H9 (cell line): Measurements from ENCODE around the gene GALNT16. TPM values are rescaled to one million over a fixed set of nuclear protein-coding genes. Genes with fewer than 3 reads are reported as not detected.

ENCODE experiments used
- DNase-seq: peaks from one replicate; pipeline ENCODE4 v3.0.0-alpha.2; 2017
- H2AFZ ChIP-seq: one replicate; pipeline ENCODE4 v1.6.1; 2013; ENCODE audit warnings: mild to moderate bottlenecking, low read length, control low read depth, moderate library complexity
- H2AK5ac ChIP-seq: 2 replicates; pipeline ENCODE4 v1.6.1; 2013; ENCODE audit warnings: low read length, control low read depth, mixed read lengths; ENCODE audit not compliant: insufficient read length
- H2BK120ac ChIP-seq: one replicate; pipeline ENCODE4 v1.6.1; 2013; ENCODE audit warnings: low read depth, mild to moderate bottlenecking, low read length, control low read depth, inconsistent platforms; ENCODE audit not compliant: poor library complexity, severe bottlenecking
- H2BK12ac ChIP-seq: 2 replicates; pipeline ENCODE4 v1.6.1; 2013; ENCODE audit warnings: low read length, control low read depth, mixed read lengths, low read depth; ENCODE audit not compliant: insufficient read length
- H2BK15ac ChIP-seq: 2 replicates; pipeline ENCODE4 v1.6.1; 2013; ENCODE audit warnings: low read depth, low read length, control low read depth
- H2BK20ac ChIP-seq: one replicate; pipeline ENCODE4 v1.6.1; 2013; ENCODE audit warnings: low read depth, mild to moderate bottlenecking, low read length, control low read depth, inconsistent platforms; ENCODE audit not compliant: poor library complexity, severe bottlenecking
- H2BK5ac ChIP-seq: 2 replicates; pipeline ENCODE4 v1.6.1; 2013; ENCODE audit warnings: low read length, control low read depth, mixed read lengths; ENCODE audit not compliant: insufficient read length
- H3K14ac ChIP-seq: 2 replicates; pipeline ENCODE4 v1.6.1; 2013; ENCODE audit warnings: low read length, control low read depth; ENCODE audit not compliant: insufficient read depth
- H3K18ac ChIP-seq: 2 replicates; pipeline ENCODE4 v1.6.1; 2013; ENCODE audit warnings: low read depth, mild to moderate bottlenecking, mixed read lengths, low read length, control low read depth; ENCODE audit not compliant: insufficient read length
- H3K23ac ChIP-seq: 2 replicates; pipeline ENCODE4 v1.6.1; 2013; ENCODE audit warnings: low read length, control low read depth, mixed read lengths, low read depth; ENCODE audit not compliant: insufficient read length
- H3K23me2 ChIP-seq: 2 replicates; pipeline ENCODE4 v1.6.1; 2013; ENCODE audit warnings: low read depth, mild to moderate bottlenecking, mixed read lengths, low read length, control low read depth; ENCODE audit not compliant: insufficient read length, poor library complexity, severe bottlenecking
- H3K27ac ChIP-seq: 2 replicates; pipeline ENCODE4 v1.5.1; 2013; ENCODE audit warnings: low read length, control low read depth, mixed read lengths, low read depth; ENCODE audit not compliant: insufficient read length
- H3K27me3 ChIP-seq: 2 replicates; pipeline ENCODE4 v1.6.1; 2013; ENCODE audit warnings: low read length, control low read depth, inconsistent platforms; ENCODE audit not compliant: insufficient read depth
- H3K4ac ChIP-seq: 2 replicates; pipeline ENCODE4 v1.6.1; 2013; ENCODE audit warnings: low read depth, mild to moderate bottlenecking, control low read depth, inconsistent platforms, low read length, moderate library complexity
- H3K4me1 ChIP-seq: 2 replicates; pipeline ENCODE4 v1.6.1; 2013; ENCODE audit warnings: low read length, control low read depth, inconsistent platforms; ENCODE audit not compliant: insufficient read depth
- H3K4me2 ChIP-seq: 2 replicates; pipeline ENCODE4 v1.6.1; 2013; ENCODE audit warnings: low read length, control low read depth, mixed read lengths; ENCODE audit not compliant: insufficient read length, insufficient read depth
- H3K56ac ChIP-seq: 2 replicates; pipeline ENCODE4 v1.6.1; 2013; ENCODE audit warnings: low read depth, mild to moderate bottlenecking, mixed read lengths, low read length, control low read depth; ENCODE audit not compliant: insufficient read length
- H3K79me1 ChIP-seq: 2 replicates; pipeline ENCODE4 v1.6.1; 2013; ENCODE audit warnings: low read depth, mild to moderate bottlenecking, moderate library complexity, low read length, control low read depth, inconsistent platforms; ENCODE audit not compliant: insufficient read depth, poor library complexity, severe bottlenecking
- H3K79me2 ChIP-seq: 2 replicates; pipeline ENCODE4 v1.6.1; 2013; ENCODE audit warnings: low read length, control low read depth, inconsistent platforms; ENCODE audit not compliant: insufficient read depth
- H3K9ac ChIP-seq: 2 replicates; pipeline ENCODE4 v1.6.1; 2013; ENCODE audit warnings: low read length, control low read depth, mixed read lengths; ENCODE audit not compliant: insufficient read length; ENCODE audit errors: extremely low read depth
- H3K9me3 ChIP-seq: one replicate; pipeline ENCODE4 v1.6.1; 2013; ENCODE audit warnings: low read depth, low read length, inconsistent platforms; ENCODE audit not compliant: control insufficient read depth
- H3T11ph ChIP-seq: one replicate; pipeline ENCODE4 v1.6.1; 2013; ENCODE audit warnings: mild to moderate bottlenecking, low read length, control low read depth, inconsistent platforms
- H4K20me1 ChIP-seq: one replicate; pipeline ENCODE4 v1.6.1; 2013; ENCODE audit not compliant: control insufficient read depth, insufficient read length, insufficient read depth
- H4K5ac ChIP-seq: 2 replicates; pipeline ENCODE4 v1.6.1; 2013; ENCODE audit warnings: low read depth, mild to moderate bottlenecking, mixed read lengths, low read length, control low read depth; ENCODE audit not compliant: insufficient read length
- H4K8ac ChIP-seq: replicated peaks from 2 replicates; pipeline ENCODE4 v1.6.1; 2013; ENCODE audit warnings: low read length, control low read depth, mixed read lengths, low read depth; ENCODE audit not compliant: insufficient read length
- H4K91ac ChIP-seq: 2 replicates; pipeline ENCODE4 v1.6.1; 2013; ENCODE audit warnings: low read depth, mild to moderate bottlenecking, moderate library complexity, mixed read lengths, low read length, control low read depth; ENCODE audit not compliant: insufficient read length
- H3K27ac Mint-ChIP-seq, 3 experiments: 2 replicates in 2 of 3; 3 replicates in 1 of 3; pipeline ENCODE4 v1.8.0; 2020 to 2021; ENCODE audit warnings: mixed read lengths in 3 of 3, mild to moderate bottlenecking in 1 of 3, moderate library complexity in 1 of 3
- H3K27me3 Mint-ChIP-seq: 2 replicates; pipeline ENCODE4 v1.8.0; 2021; ENCODE audit warnings: low read depth, mild to moderate bottlenecking, moderate library complexity, mixed read lengths
- H3K36me3 Mint-ChIP-seq, 3 experiments: 2 replicates in 2 of 3; 3 replicates in 1 of 3; pipeline ENCODE4 v1.8.0; 2020 to 2021; ENCODE audit warnings: low read depth in 3 of 3, mixed read lengths in 3 of 3; ENCODE audit not compliant: insufficient read depth in 1 of 3
- H3K4me1 Mint-ChIP-seq, 2 experiments: 2 replicates each; pipeline ENCODE4 v1.8.0; 2020; ENCODE audit warnings: mixed read lengths in 2 of 2
- H3K4me3 Mint-ChIP-seq, 2 experiments: 2 replicates in 1 of 2; 3 replicates in 1 of 2; pipeline ENCODE4 v1.8.0; 2020 to 2021; ENCODE audit warnings: mild to moderate bottlenecking in 2 of 2, mixed read lengths in 2 of 2, moderate library complexity in 1 of 2
- H3K9me3 Mint-ChIP-seq, 2 experiments: 2 replicates in 1 of 2; 3 replicates in 1 of 2; pipeline ENCODE4 v1.8.0; 2020; ENCODE audit warnings: mild to moderate bottlenecking in 2 of 2, mixed read lengths in 2 of 2, moderate library complexity in 1 of 2
- WGBS: extraction: QIAGEN DNeasy Blood & Tissue Kit; methylation state at CpG from one replicate; pipeline ENCODE4 v1.1.7; 2013; ENCODE audit warnings: missing lambda C conversion rate, low lambda C conversion rate, mixed read lengths; ENCODE audit not compliant: insufficient read length; ENCODE audit errors: extremely low coverage; 5-methylcytosine and 5-hydroxymethylcytosine counted together
- total RNA-seq: library from RNA; stranded (reverse); gene quantifications from 2 replicates; pipeline ENCODE4 v1.2.1, GENCODE V29; 2021
- TF ChIP-seq, protein P1 (sequence below): fragments of 200-600 bp; sonication (generic); conservative IDR thresholded peaks from 3 replicates; pipeline ENCODE4 v1.8.0; 2021; ENCODE audit warnings: antibody characterized with exemption, mild to moderate bottlenecking

The GALNT16 gene
- total RNA-seq, 1 experiment from 2014 or later = 2.3 TPM

- no peaks in the 10 kb centered on the region for H3K4me1 ChIP-seq
- no peak overlapping the region for H3K23ac ChIP-seq
- TF ChIP-seq, protein P1, sequence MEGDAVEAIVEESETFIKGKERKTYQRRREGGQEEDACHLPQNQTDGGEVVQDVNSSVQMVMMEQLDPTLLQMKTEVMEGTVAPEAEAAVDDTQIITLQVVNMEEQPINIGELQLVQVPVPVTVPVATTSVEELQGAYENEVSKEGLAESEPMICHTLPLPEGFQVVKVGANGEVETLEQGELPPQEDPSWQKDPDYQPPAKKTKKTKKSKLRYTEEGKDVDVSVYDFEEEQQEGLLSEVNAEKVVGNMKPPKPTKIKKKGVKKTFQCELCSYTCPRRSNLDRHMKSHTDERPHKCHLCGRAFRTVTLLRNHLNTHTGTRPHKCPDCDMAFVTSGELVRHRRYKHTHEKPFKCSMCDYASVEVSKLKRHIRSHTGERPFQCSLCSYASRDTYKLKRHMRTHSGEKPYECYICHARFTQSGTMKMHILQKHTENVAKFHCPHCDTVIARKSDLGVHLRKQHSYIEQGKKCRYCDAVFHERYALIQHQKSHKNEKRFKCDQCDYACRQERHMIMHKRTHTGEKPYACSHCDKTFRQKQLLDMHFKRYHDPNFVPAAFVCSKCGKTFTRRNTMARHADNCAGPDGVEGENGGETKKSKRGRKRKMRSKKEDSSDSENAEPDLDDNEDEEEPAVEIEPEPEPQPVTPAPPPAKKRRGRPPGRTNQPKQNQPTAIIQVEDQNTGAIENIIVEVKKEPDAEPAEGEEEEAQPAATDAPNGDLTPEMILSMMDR = no peak
- H2BK5ac ChIP-seq = no peak overlapping the region
- no peak overlapping the region for H3K18ac ChIP-seq
- H2BK20ac ChIP-seq = no peak overlapping the region
- Mint-ChIP-seq H3K27me3 (no peaks in the 10 kb centered on the region; the same call in 1 of the 2 replicates), H3K36me3 (no peaks in the 10 kb centered on the region; a peak in 1 of 7 replicates), H3K9me3 (no peaks in the 10 kb centered on the region), H3K4me3 (no peak overlapping the region), H3K4me1 (no peaks in the 10 kb centered on the region; a peak in 2 of 4 replicates), H3K27ac (no peak overlapping the region)
- H3K14ac ChIP-seq = no peak overlapping the region; the same call in 1 of the 2 replicates
- H3K4ac ChIP-seq = no peak overlapping the region
- no peak overlapping the region for H2BK12ac ChIP-seq
- no peak overlapping the region for H4K5ac ChIP-seq
- no peak overlapping the region for H2BK15ac ChIP-seq
- H3K9me3 ChIP-seq = no peaks in the 10 kb centered on the region
- no peak overlapping the region for H3T11ph ChIP-seq
- H2AFZ ChIP-seq = no peak overlapping the region
- DNase-seq = no peak
- no peak overlapping the region for H3K4me2 ChIP-seq
- no peaks in the 10 kb centered on the region for H3K79me1 ChIP-seq
- H4K91ac ChIP-seq = no peak overlapping the region
- H4K20me1 ChIP-seq = no peaks in the 10 kb centered on the region
- no peaks in the 10 kb centered on the region for H3K23me2 ChIP-seq
- no peak overlapping the region for H3K27ac ChIP-seq
- H3K79me2 ChIP-seq = no peaks in the 10 kb centered on the region
- no peak overlapping the region for H4K8ac ChIP-seq
- WGBS = no CpG with 5 or more reads among the region's 7 CpGs
- no peaks in the 10 kb centered on the region for H3K27me3 ChIP-seq
- H2BK120ac ChIP-seq = no peak overlapping the region
- no peak overlapping the region for H3K56ac ChIP-seq
- no peak overlapping the region for H2AK5ac ChIP-seq
- no peak overlapping the region for H3K9ac ChIP-seq
Measured at GRCh38 chr14:69360438-69361108, 100.6 kb downstream of the GALNT16 start.
